A549 treated with dexamethasone at 1 μM for 4 hours (cell line): ENCODE results near the gene NUDT6. TPM values are rescaled to one million over a fixed set of nuclear protein-coding genes. Genes with fewer than 3 reads are reported as not detected.

Source experiments
- total RNA-seq: library from RNA; stranded (reverse); fragments of 200-300 nt; extraction: Qiagen RNA extraction; gene quantifications from 5 replicates; pipeline ENCODE4 v1.2.3, GENCODE V29; 2022

Gene NUDT6, protein sequence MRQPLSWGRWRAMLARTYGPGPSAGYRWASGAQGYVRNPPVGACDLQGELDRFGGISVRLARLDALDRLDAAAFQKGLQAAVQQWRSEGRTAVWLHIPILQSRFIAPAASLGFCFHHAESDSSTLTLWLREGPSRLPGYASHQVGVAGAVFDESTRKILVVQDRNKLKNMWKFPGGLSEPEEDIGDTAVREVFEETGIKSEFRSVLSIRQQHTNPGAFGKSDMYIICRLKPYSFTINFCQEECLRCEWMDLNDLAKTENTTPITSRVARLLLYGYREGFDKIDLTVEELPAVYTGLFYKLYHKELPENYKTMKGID
- 6.1 to 8.1 TPM (median 6.6 TPM) in 5 replicates for total RNA-seq

DNA sequence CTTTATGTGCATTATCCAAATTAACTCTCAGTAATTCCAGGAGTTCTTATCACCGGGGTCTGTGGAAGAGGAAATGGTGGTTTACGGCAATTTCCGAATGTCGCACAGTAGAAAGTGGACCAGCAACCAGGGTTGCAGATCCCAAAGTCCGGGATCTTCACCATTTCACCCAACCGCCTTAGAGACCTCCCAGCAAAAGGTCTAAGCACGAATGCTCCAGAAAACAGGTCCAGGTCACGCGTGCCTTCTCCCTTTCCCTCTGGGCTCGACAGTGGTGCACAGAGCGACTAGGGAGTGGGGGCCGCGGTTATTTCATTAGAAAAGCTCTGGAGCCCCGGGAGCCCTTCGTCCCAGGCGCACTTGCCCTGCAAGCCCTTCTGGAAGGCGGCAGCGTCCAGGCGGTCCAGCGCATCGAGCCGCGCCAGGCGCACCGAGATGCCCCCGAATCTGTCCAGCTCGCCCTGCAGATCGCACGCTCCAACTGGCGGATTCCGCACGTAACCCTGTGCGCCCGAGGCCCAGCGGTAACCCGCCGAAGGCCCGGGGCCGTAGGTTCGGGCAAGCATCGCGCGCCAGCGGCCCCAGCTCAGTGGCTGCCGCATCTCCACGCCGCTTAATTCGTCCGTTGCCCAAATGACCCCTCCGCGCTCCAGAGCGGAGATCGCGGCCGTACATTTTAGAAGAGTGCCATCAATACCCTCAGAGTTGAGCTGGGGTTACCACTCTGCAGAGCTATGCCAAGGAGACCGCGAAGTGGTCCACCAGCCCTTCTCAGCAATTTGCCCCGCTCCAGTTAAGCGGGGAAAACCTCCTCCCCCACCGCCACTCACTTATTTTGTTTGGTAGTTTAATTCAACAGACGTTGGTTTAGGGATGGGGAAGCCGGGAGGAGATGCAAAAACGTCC is at the start of gene NUDT6:
Gene NUDT6 (minus strand): TSS at position 627 of the 906 bp plus-strand sequence. CDS start 25 bp downstream, at position 602.

Other genes with a start within 250 kb of the NUDT6 start
- gene BBS12, start 189.9 kb downstream of the NUDT6 start, total RNA-seq, result 2.2 to 3.2 TPM (median 2.6 TPM) in 5 replicates
- gene FGF2, start 95.8 kb downstream of the NUDT6 start, total RNA-seq, result 27.3 to 61.3 TPM (median 49.2 TPM) in 5 replicates